MCF 10A (cell line): Measurements from ENCODE around the gene AQR. TPM values are rescaled to one million over a fixed set of nuclear protein-coding genes. Genes with fewer than 3 reads are reported as not detected.
A peak's percentile ranks its signal among the peaks of the same experiment; 100 is the strongest.

ENCODE experiments used
- Bru-seq: library from RNA; stranded (reverse); fragments of 400-500 nt; gene quantifications from one replicate; lab custom pipeline; 2021; lab: Mats Ljungman, UMichigan
- BruChase-seq, 2 experiments: library from RNA; stranded (reverse); fragments of 400-500 nt; gene quantifications; one replicate each; lab custom pipeline; 2021; lab: Mats Ljungman, UMichigan
- BruUV-seq: library from RNA; stranded (reverse); fragments of 400-500 nt; replicated peaks from 2 replicates; lab custom pipeline; 2021; lab: Mats Ljungman, UMichigan
- CTCF ChIA-PET: fragments of 300-600 bp; sonication (Branson Sonifier 250); formaldehyde crosslinking; extraction: SDS; loops from one replicate; lab custom pipeline; 2021; ENCODE audit warnings: antibody characterized with exemption, inconsistent platforms; lab: Yijun Ruan, JAX
- POLR2A ChIA-PET: fragments of 300-600, 350-650 bp; sonication (Branson Sonifier 250); formaldehyde crosslinking; extraction: SDS; loops from one replicate; lab custom pipeline; 2020; ENCODE audit warnings: antibody characterized with exemption, inconsistent platforms; lab: Yijun Ruan, JAX
- DNase-seq: peaks from one replicate; pipeline ENCODE4 v3.0.0-alpha.2; 2018; ENCODE audit not compliant: unreplicated experiment
- H3K27ac Mint-ChIP-seq: one replicate; pipeline ENCODE4 v1.8.0; 2022; ENCODE audit warnings: mild to moderate bottlenecking, low read depth, mixed read lengths; ENCODE audit not compliant: unreplicated experiment
- H3K27me3 Mint-ChIP-seq: one replicate; pipeline ENCODE4 v1.8.0; 2022; ENCODE audit warnings: mixed read lengths; ENCODE audit not compliant: insufficient read depth, unreplicated experiment
- H3K36me3 Mint-ChIP-seq: one replicate; pipeline ENCODE4 v1.8.0; 2022; ENCODE audit warnings: mild to moderate bottlenecking, moderate library complexity, mixed read lengths; ENCODE audit not compliant: insufficient read depth, unreplicated experiment
- H3K4me1 Mint-ChIP-seq: one replicate; pipeline ENCODE4 v1.8.0; 2022; ENCODE audit warnings: mixed read lengths; ENCODE audit not compliant: insufficient read depth, unreplicated experiment
- H3K4me3 Mint-ChIP-seq: one replicate; pipeline ENCODE4 v1.8.0; 2022; ENCODE audit warnings: mild to moderate bottlenecking, moderate library complexity, mixed read lengths; ENCODE audit not compliant: unreplicated experiment
- H3K9me3 Mint-ChIP-seq: one replicate; pipeline ENCODE4 v1.8.0; 2022; ENCODE audit warnings: mixed read lengths; ENCODE audit not compliant: unreplicated experiment
- CTCF ChIP-seq: fragments of 200-600 bp; IDR thresholded peaks from one replicate; pipeline ENCODE4 v1.8.0; 2022; ENCODE audit warnings: antibody characterized with exemption, mild to moderate bottlenecking; ENCODE audit not compliant: unreplicated experiment
- intact Hi-C: fragments of 100-400 bp; cut with micrococcal nuclease; formaldehyde crosslinking; loops from 2 replicates; pipeline ENCODE4 v1.14.1; 2022
- long read RNA-seq: library from polyadenylated mRNA; stranded (forward); transcript quantifications from one replicate; pipeline ENCODE4 v2.0.0, GENCODE V29; 2022
- total RNA-seq: library from RNA; stranded (reverse); gene quantifications from 2 replicates; pipeline ENCODE4 v1.2.3, GENCODE V29; 2022

AQR gene
- total RNA-seq (26.5 and 33.1 TPM in 2 replicates), Bru-seq, nascent RNA (percentile 84 among the genes with signal in this experiment), BruChase-seq, experiment 1, labeled RNA remaining after a 6-hour chase (percentile 82 among the genes with signal in this experiment), BruChase-seq, experiment 2, labeled RNA remaining after a 2-hour chase (percentile 78 among the genes with signal in this experiment)
- long read RNA-seq, full-length matches to known transcripts = 30 of 56 reads
- long read RNA-seq, partial matches to known transcripts = 4 of 56 reads
- long read RNA-seq, other reads (novel, unspliced or antisense) = 22 of 56 reads

- POLR2A ChIA-PET = interaction anchor here (0.5 to 3.9 kb wide), 19 partner anchors 10 to 870 kb away, joined by 3 to 148 read pairs (median 4); partner anchors contain the start of gene ZNF770
Observed at GRCh38 chr15:34969340-34970097, at the start of gene AQR. AQR (minus strand) TSS chr15:34969742; CDS start chr15:34969613, 129 bp downstream.

GRCh38 chr15:35014241-35014640 is 44.7 kb upstream of the AQR start:
- H3K27ac Mint-ChIP-seq = no peak overlapping the region
- DNase-seq = no peak
- BruUV-seq = no TSS peak
- ChIA-PET CTCF (interaction anchor here (0.5 to 1.4 kb wide), 4 partner anchors 10 to 62 kb away, joined by 3 to 6 read pairs (median 3); no protein-coding TSS in a partner anchor), POLR2A (interaction anchor here (1.0 to 2.5 kb wide), 3 partner anchors 10 to 13 kb away, joined by 3 to 12 read pairs (median 10); no protein-coding TSS in a partner anchor)
- no peaks in the 10 kb centered on the region for H3K27me3 Mint-ChIP-seq
- TF ChIP-seq CTCF = no peak
- no peaks in the 10 kb centered on the region for H3K9me3 Mint-ChIP-seq
- intact Hi-C loops = no loop called here
- no peak overlapping the region for H3K4me3 Mint-ChIP-seq
- no peaks in the 10 kb centered on the region for H3K36me3 Mint-ChIP-seq
- H3K4me1 Mint-ChIP-seq = peaks cover 5% of the 10 kb centered on the region

More at GRCh38 chr15:34969340-34970097, at the start of gene AQR:
- peaks cover 23% of the 10 kb centered on the region for H3K36me3 Mint-ChIP-seq
- no peak for TF ChIP-seq CTCF
- peak; percentile 97 for DNase-seq
- no peaks in the 10 kb centered on the region for H3K27me3 Mint-ChIP-seq
- peak within 1 kb of the TSS; percentile 99 for H3K27ac Mint-ChIP-seq
- TSS peak; percentile 71 for BruUV-seq
- CTCF ChIA-PET = interaction anchor here (0.5 to 2.3 kb wide), 17 partner anchors 8 to 882 kb away, joined by 3 to 13 read pairs (median 3); no protein-coding TSS in a partner anchor
- peaks cover 19% of the 10 kb centered on the region for H3K4me1 Mint-ChIP-seq
- H3K4me3 Mint-ChIP-seq = peak within 1 kb of the TSS; percentile 99
- intact Hi-C loops = no loop called here
- H3K9me3 Mint-ChIP-seq = no peaks in the 10 kb centered on the region

GRCh38 chr15:35013370-35013769 is 43.8 kb upstream of the AQR start:
- peaks cover 5% of the 10 kb centered on the region for H3K4me1 Mint-ChIP-seq
- H3K36me3 Mint-ChIP-seq = no peaks in the 10 kb centered on the region
- H3K4me3 Mint-ChIP-seq = no peak overlapping the region
- H3K27me3 Mint-ChIP-seq = no peaks in the 10 kb centered on the region
- DNase-seq = no peak
- ChIA-PET CTCF (interaction anchor here (1.4 kb wide), 1 partner anchor 11 kb away, joined by 6 read pairs; no protein-coding TSS in a partner anchor), POLR2A (interaction anchor here (0.6 to 1.4 kb wide), 2 partner anchors 13 to 25 kb away, joined by 5 to 10 read pairs; partner anchors contain the start of gene ZNF770)
- intact Hi-C loops = no loop called here
- no peak for TF ChIP-seq CTCF
- BruUV-seq = no TSS peak
- no peak overlapping the region for H3K27ac Mint-ChIP-seq
- H3K9me3 Mint-ChIP-seq = no peaks in the 10 kb centered on the region

GRCh38 chr15:35007397-35007796 is 37.9 kb upstream of the AQR start:
- Mint-ChIP-seq H3K4me1 (no peaks in the 10 kb centered on the region), H3K9me3 (no peaks in the 10 kb centered on the region), H3K4me3 (no peak overlapping the region), H3K27me3 (no peaks in the 10 kb centered on the region), H3K36me3 (no peaks in the 10 kb centered on the region), H3K27ac (no peak overlapping the region)
- DNase-seq = no peak
- no TSS peak for BruUV-seq
- ChIA-PET CTCF (interaction anchor here (2.3 kb wide), 1 partner anchor 12 kb away, joined by 10 read pairs; no protein-coding TSS in a partner anchor), POLR2A (interaction anchor here (0.7 to 1.8 kb wide), 2 partner anchors 16 to 19 kb away, joined by 3 to 5 read pairs; partner anchors contain the start of gene ZNF770)
- intact Hi-C loops = no loop called here
- no peak for TF ChIP-seq CTCF
